Stomach (tissue), 9 donors: ENCODE measurements around the gene TMPRSS3. TPM values are rescaled to one million over a fixed set of nuclear protein-coding genes. Genes with fewer than 3 reads are reported as not detected.

Experiments
- DNase-seq, 2 donors: peaks; one replicate each; pipeline versions ENCODE4 v3.0.0 to v3.0.0-alpha.2; 2013 to 2019
- H3K27ac ChIP-seq, 5 donors: fragments of 200-600 bp in 4 of 5; sonication (generic) in 4 of 5; one replicate each; pipeline ENCODE4 v1.5.1; 2013 to 2019; ENCODE audit warnings: mild to moderate bottlenecking in 1 of 5, moderate library complexity in 1 of 5
- H3K27me3 ChIP-seq, 3 donors: fragments of 200-600 bp; sonication (generic); one replicate each; pipeline ENCODE4 v1.5.1; 2017 to 2019; ENCODE audit warnings: mixed run types in 1 of 3
- H3K36me3 ChIP-seq, 4 donors: fragments of 200-600 bp; sonication (generic); 1 replicate in 3 of 4; 2 replicates in 1 of 4; pipeline ENCODE4 v1.5.1; 2016 to 2019
- H3K4me1 ChIP-seq, 4 donors: fragments of 200-600 bp; sonication (generic); one replicate each; pipeline ENCODE4 v1.5.1; 2016 to 2019
- H3K4me3 ChIP-seq, 4 donors: fragments of 200-600 bp; sonication (generic) in 3 of 4; one replicate each; pipeline ENCODE4 v1.5.1; 2016 to 2019; ENCODE audit warnings: mild to moderate bottlenecking in 1 of 4
- H3K9me3 ChIP-seq, 4 donors: fragments of 200-600 bp; sonication (generic); one replicate each; pipeline ENCODE4 v1.5.1; 2016 to 2019
- CTCF ChIP-seq, 7 experiments: fragments of 450-650 bp in 4 of 7; fragments of 200-600 bp in 3 of 7; sonication (generic) in 3 of 7; IDR thresholded peaks; one replicate each; pipeline ENCODE4 v1.5.1; 2016 to 2019; ENCODE audit warnings: antibody characterized with exemption in 7 of 7, control low read depth in 2 of 7, mild to moderate bottlenecking in 1 of 7
- EP300 ChIP-seq: sonication (generic); formaldehyde crosslinking; IDR thresholded peaks from one replicate; pipeline ENCODE4 v1.6.1; 2017; ENCODE audit warnings: antibody characterized with exemption
- POLR2A ChIP-seq, 4 donors: fragments of 450-650 bp; IDR thresholded peaks; one replicate each; pipeline ENCODE4 v1.6.1; 2016; ENCODE audit warnings: antibody characterized with exemption in 4 of 4, control low read depth in 2 of 4, mild to moderate bottlenecking in 1 of 4, moderate library complexity in 1 of 4
- POLR2AphosphoS5 ChIP-seq, 3 donors: sonication (generic); formaldehyde crosslinking; IDR thresholded peaks; one replicate each; pipeline ENCODE4 v1.6.1; 2016; ENCODE audit warnings: antibody characterized with exemption in 3 of 3
- WGBS, 5 donors: extraction: QIAGEN DNeasy Blood & Tissue Kit in 3 of 5; methylation state at CpG; one replicate each; pipeline versions ENCODE4 v1.1.5 to v1.1.7; 2013 to 2018; 5-methylcytosine and 5-hydroxymethylcytosine counted together
- intact Hi-C: fragments of 100-400 bp; cut with DNase I; formaldehyde crosslinking; loops from one replicate; pipeline ENCODE4 v1.15.1; 2023; ENCODE audit warnings: low total_unique reads
- polyA plus RNA-seq, 3 donors: library from polyadenylated mRNA; stranded (reverse); fragments of 200-250 nt; gene quantifications; one replicate each; pipeline ENCODE4 v1.2.3, GENCODE V29; 2013
- total RNA-seq, 5 donors: library from RNA; depleted of rRNA; stranded (reverse); fragments of >200 nt; gene quantifications; one replicate each; pipeline versions ENCODE4 v1.1.0 to v1.2.3, GENCODE V29; 2014 to 2016
- donor health status: healthy with polysubstance abuse.
- donor health status: Bipolar disorder and iron deficiency.
- donor health status: healthy.

Gene TMPRSS3
- total and polyA plus RNA-seq, 8 donors: 0.45 to 37.9 (median 3.9) TPM; not detected in 1

- Histone ChIP-seq H3K36me3 (no peaks in the 10 kb centered on the region), H3K4me3 (no peak overlapping the region), H3K9me3 (peaks cover 0 to 12% (median 5%) of the 10 kb centered on the region in 4 donors), H3K27ac (peak overlapping the region in 2 of 5 donors; percentile 68 to 90), H3K4me1 (peaks cover 4 to 38% (median 15%) of the 10 kb centered on the region in 4 donors), H3K27me3 (peaks cover 0 to 19% (median 0%) of the 10 kb centered on the region in 3 donors)
- 64 to 72% (median 67%) methylated on average over 8 of the region's 8 CpGs for WGBS, 5 donors
- intact Hi-C loops: no loop called here
- TF ChIP-seq POLR2A (IDR thresholded peaks at IDR 0.05): no peak
- no peak for TF ChIP-seq CTCF (IDR thresholded peaks at IDR 0.05)
- TF ChIP-seq EP300: no peak
- TF ChIP-seq POLR2AphosphoS5 (IDR thresholded peaks at IDR 0.05): no peak
- no peak for DNase-seq
These were observed 11.5 kb downstream of the TMPRSS3 start for GRCh38 chr21:42384156-42384945.

GRCh38 chr21:42383331-42383730 is 12.5 kb downstream of the TMPRSS3 start:
- 87 to 93% (median 87%) methylated on average over 6 of the region's 6 CpGs; no CpG with 5 or more reads in 1 of the 5 donors for WGBS, 5 donors
- Histone ChIP-seq H3K9me3 (peaks cover 0 to 12% (median 5%) of the 10 kb centered on the region in 4 donors), H3K4me3 (no peak overlapping the region), H3K36me3 (no peaks in the 10 kb centered on the region), H3K27ac (no peak overlapping the region), H3K4me1 (peaks cover 4 to 38% (median 15%) of the 10 kb centered on the region in 4 donors), H3K27me3 (peaks cover 0 to 11% (median 0%) of the 10 kb centered on the region in 3 donors)
- TF ChIP-seq POLR2A (IDR thresholded peaks at IDR 0.05): no peak
- TF ChIP-seq CTCF (IDR thresholded peaks at IDR 0.05): no peak
- DNase-seq: no peak
- intact Hi-C loops: no loop called here

- WGBS, 5 donors: 95 to 97% (median 96%) methylated on average over 6 of the region's 6 CpGs
- Histone ChIP-seq H3K36me3 (no peaks in the 10 kb centered on the region), H3K4me3 (no peak overlapping the region), H3K4me1 (peaks cover 4 to 38% (median 15%) of the 10 kb centered on the region in 4 donors), H3K27me3 (peaks cover 0 to 11% (median 0%) of the 10 kb centered on the region in 3 donors), H3K9me3 (peaks cover 0 to 12% (median 5%) of the 10 kb centered on the region in 4 donors), H3K27ac (no peak overlapping the region)
- intact Hi-C loops: no loop called here
- TF ChIP-seq CTCF (IDR thresholded peaks at IDR 0.05): no peak
- no peak for TF ChIP-seq POLR2AphosphoS5 (IDR thresholded peaks at IDR 0.05)
- no peak for TF ChIP-seq POLR2A (IDR thresholded peaks at IDR 0.05)
- TF ChIP-seq EP300: no peak
- DNase-seq: no peak
These were observed 12.9 kb downstream of the TMPRSS3 start for GRCh38 chr21:42382915-42383314.

- WGBS, 5 donors: 24 to 67% (median 35%) methylated on average over 1 of the region's 1 CpG
- peaks cover 0 to 21% (median 0%) of the 10 kb centered on the region in 3 donors for H3K27me3 ChIP-seq
- H3K4me1 ChIP-seq: peaks cover 4 to 38% (median 21%) of the 10 kb centered on the region in 4 donors
- no peak overlapping the region for H3K4me3 ChIP-seq
- peaks cover 0 to 12% (median 5%) of the 10 kb centered on the region in 4 donors for H3K9me3 ChIP-seq
- no peaks in the 10 kb centered on the region for H3K36me3 ChIP-seq
- peak; percentile 65 to 87 for DNase-seq
- H3K27ac ChIP-seq: peak overlapping the region in 3 of 5 donors; percentile 7 to 47 (median 27)
- intact Hi-C loops: no loop called here
- TF ChIP-seq CTCF (IDR thresholded peaks at IDR 0.05) (peak in 5 of 7 experiments; percentile 46 to 96 (median 78)), POLR2AphosphoS5 (IDR thresholded peaks at IDR 0.05) (peak in 1 of 3 donors; percentile 18), EP300 (no peak)
These were observed 14.4 kb downstream of the TMPRSS3 start for GRCh38 chr21:42381347-42381984.
